ENCODE measurements around the gene FIBCD1.

DNA sequence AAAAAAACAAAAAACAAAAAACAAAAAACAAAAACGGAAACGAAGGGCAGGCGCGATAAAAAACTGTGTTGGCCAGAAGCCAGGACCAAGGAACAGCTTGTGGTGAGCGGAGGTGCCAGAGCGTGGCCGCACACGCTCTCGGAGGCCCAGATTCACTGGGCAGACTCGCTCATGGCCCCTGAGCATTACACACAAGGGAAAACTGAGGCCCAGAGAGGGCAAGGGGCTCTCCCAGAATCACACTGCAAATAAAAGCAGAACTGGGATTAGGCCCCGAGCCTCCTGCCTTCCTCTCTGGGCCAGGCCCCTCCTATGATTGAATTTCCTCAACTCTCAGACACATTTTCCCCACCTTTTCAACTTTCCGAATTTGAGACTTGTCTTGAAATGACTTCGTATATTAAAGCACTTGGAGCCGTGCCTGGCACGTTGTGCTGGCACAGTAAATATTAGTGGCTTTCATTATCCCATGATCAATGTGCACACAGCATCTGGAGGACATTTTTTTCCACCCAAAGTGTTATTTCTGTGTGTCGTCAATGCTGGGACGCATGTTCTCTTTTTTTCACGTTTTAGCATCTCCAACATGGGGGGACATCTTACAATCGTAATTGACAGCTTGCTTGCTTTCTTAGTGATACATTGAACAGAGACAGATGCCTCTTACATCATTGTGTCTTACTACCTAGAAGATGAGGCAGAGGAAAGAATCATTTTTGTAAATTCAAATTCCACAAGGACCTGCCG, 7.4 kb downstream of the FIBCD1 start:
- TF ChIP-seq, protein P1, sequence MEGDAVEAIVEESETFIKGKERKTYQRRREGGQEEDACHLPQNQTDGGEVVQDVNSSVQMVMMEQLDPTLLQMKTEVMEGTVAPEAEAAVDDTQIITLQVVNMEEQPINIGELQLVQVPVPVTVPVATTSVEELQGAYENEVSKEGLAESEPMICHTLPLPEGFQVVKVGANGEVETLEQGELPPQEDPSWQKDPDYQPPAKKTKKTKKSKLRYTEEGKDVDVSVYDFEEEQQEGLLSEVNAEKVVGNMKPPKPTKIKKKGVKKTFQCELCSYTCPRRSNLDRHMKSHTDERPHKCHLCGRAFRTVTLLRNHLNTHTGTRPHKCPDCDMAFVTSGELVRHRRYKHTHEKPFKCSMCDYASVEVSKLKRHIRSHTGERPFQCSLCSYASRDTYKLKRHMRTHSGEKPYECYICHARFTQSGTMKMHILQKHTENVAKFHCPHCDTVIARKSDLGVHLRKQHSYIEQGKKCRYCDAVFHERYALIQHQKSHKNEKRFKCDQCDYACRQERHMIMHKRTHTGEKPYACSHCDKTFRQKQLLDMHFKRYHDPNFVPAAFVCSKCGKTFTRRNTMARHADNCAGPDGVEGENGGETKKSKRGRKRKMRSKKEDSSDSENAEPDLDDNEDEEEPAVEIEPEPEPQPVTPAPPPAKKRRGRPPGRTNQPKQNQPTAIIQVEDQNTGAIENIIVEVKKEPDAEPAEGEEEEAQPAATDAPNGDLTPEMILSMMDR (IDR thresholded peaks at IDR 0.05), result no peak
- no peak for TF ChIP-seq POLR2A (IDR thresholded peaks at IDR 0.05)
